NCI-H226 (cell line): ENCODE results near the gene GMPR2.

ENCODE experiments used
- DNase-seq: peaks from one replicate; pipeline ENCODE4 v3.0.0-alpha.2; 2015

GMPR2 gene

GRCh38 chr14:24254630-24255392 is 22.1 kb downstream of the GMPR2 start:
- DNase-seq: no peak

DNA sequence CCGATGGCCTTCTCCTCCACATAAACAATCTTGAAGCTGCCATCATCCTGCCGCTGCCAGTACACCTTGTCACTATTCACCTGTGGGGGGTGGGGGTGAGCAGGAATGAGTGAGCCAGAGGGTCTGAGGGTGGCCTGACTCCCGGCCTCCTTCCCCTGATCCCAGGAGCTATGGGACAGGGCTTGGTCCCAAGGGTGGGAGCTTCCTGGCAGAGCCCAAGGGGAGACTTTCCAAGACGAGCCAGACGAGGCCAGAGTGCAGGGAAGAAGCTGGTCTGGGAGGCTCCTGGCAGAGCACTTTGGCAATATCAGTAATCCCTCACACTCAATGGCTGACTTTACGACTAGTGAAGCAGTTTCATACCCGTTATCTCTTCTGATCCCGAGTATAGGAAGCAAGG is 22.7 kb downstream of the GMPR2 start:
- no peak for DNase-seq

GRCh38 chr14:24255931-24256711 is 23.4 kb downstream of the GMPR2 start:
- no peak for DNase-seq

GRCh38 chr14:24256960-24257359 is 24.2 kb downstream of the GMPR2 start:
- no peak for DNase-seq

- DNase-seq: no peak
These were observed 25.4 kb downstream of the GMPR2 start for GRCh38 chr14:24258119-24258518.

DNA sequence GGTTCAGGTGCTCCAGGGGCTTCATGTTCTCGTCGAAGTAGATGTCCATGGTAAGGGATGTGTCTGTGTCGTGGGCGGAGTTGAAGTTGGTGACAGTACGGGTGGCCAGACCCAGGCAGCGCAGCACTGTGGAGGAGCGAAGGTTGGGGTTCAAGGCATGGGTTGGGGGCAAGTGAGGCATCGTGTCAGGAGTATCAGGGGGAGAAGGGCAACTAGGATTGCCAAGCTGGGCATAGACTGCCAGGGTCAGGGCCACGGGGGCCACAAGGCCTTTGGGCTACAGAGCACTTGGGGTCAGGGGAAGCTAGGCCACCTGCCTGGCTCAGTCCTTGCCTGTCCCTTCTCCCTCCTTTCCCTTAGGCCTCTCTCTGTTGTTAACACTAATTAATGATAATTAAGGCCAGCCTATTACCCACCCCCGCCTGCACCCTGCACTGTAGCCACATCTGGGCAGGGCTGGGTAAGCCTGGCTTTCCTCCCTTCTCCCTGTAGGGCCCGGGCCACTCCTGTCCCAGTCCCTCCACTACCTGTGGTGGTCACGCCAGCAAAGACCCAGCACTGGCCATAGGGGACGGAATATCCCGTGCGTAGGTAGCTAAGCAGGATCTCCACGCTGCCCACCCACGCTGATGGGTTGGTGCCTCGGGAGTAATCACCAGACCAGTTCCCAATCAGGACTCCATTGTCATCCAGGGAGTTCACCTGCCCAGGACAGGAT is 26.0 kb downstream of the GMPR2 start:
- DNase-seq: no peak

DNA sequence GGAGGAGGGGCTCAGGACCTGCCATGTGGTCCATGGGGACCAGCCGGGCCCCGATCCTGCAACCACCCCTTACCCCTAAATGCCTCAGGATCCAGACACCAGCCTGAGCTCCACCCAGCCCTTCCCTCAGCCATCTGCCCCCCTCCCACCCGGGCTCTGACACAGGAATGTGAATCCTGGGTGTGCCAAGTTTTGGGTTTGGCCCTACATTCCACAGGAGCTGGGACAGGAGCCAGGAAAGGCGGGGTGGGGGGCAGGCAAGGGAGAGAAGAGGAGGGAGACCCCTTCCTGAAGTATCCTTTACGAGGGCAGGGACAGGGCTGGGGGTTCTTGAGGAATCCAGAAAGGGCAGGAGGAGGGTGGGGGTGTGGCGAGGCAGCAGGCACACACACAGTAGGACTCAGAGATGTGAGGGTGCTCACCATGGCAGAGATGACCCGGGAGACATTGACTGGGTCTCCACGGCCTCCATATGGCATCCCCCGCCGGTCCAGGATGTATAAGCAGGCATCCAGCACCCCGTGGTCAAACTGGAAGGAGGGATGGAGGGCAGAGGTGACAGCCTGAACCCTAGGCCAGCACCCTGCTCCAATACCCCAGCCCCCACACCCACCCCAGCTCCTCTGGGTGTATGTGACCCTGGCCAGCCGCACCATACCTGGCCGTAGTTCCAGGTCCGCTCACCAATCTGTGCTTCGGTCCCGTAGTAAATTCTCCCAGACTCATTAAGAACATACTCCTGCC is 26.7 kb downstream of the GMPR2 start:
- peak; percentile 80 for DNase-seq

GRCh38 chr14:24260026-24260779 is 27.5 kb downstream of the GMPR2 start:
- no peak for DNase-seq

GRCh38 chr14:24260780-24261157 is 28.0 kb downstream of the GMPR2 start:
- DNase-seq: no peak

GRCh38 chr14:24261256-24261968 is 28.7 kb downstream of the GMPR2 start:
- DNase-seq: no peak

DNA sequence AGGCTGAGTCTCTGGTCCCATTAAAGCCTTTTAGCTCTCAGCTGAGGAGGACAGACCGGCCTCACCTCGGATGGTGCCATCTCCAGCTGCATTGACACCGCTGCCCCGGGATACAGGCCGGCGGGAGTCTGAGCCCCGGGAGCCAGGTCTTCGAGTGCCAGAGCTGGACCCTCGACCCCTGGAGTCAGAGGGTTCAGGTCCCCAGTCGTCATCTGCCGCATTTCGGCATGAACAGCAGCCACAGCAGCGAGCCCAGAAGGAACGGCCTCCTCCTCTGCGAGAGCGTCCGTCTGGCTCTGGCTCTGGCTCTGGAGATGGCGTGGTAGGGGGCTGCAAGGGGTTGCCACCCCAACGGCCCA is 29.2 kb downstream of the GMPR2 start:
- DNase-seq: no peak

DNA sequence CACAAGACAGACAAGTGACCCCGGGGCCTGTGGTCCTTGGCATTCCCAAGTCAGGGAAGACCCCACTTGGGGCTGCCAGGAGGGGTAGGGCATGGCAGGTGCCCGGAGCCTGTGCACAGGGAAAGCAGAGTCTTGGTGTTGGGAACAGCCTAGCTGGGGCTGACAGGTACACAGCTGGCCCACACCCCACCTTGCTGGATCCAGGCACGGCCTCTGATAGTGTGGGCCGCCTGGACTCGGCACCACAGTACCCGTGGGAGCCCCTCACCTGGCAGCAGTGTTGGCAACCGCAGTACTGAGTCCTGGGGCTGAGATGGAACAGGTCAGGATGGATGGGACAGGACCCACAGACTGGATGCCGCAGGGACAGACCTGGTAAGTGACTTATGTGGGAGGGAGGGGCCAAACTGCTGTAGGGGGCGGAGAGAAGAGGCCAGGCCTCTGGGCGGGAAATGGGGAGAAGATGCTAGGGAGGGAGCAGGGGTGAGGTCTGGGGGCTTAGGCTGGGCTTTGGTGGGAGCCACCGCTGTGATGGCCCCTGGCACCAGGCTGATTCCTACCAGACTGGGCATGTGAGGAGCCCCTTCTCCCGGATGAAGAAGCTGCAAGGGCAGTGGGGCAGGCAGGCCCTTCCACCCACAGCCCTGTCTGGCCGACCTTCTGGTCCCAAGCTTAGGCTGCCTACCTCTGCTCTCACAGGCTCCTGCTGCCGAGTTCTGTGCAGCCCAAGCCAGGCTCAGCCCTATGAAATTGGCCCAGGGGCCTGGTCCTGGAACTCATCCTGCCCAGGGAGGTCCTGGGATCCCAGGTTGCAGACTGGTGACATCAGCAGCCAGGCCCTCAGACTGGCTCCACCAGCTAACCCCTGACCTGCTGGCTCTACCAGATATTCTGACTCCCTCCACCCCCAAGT is 30.3 kb downstream of the GMPR2 start, which contains the start of gene TGM1:
Gene TGM1, minus strand, starts transcription at position 357 of the 913 bp plus-strand sequence. CDS start 825 bp downstream, outside the sequence.
- no peak for DNase-seq

DNA sequence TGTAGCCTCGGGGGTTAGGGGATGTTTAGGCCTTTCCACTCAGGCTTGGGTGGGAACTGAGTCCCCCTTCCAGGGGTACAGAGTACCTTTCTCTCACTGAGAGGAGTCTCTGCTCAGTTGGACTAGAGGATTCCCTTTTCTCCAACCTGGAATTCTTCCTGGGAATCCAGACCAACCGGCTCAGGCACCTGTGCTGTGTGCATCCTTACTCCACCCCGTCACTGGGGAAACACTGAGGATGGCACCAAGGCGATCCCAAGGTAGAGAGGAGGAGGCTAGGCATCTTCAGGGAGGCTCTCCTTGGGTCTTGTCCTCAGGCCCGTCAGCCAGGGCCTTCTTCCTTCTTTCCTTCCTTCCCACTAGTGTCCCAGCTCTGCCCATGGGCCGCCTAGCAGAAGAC is 31.1 kb downstream of the GMPR2 start:
- DNase-seq: no peak

GRCh38 chr14:24264298-24264697 is 31.6 kb downstream of the GMPR2 start:
- peak; percentile 31 for DNase-seq

GRCh38 chr14:24266344-24267244 is 33.9 kb downstream of the GMPR2 start:
- no peak for DNase-seq

GRCh38 chr14:24267516-24267915 is 34.8 kb downstream of the GMPR2 start:
- no peak for DNase-seq

DNA sequence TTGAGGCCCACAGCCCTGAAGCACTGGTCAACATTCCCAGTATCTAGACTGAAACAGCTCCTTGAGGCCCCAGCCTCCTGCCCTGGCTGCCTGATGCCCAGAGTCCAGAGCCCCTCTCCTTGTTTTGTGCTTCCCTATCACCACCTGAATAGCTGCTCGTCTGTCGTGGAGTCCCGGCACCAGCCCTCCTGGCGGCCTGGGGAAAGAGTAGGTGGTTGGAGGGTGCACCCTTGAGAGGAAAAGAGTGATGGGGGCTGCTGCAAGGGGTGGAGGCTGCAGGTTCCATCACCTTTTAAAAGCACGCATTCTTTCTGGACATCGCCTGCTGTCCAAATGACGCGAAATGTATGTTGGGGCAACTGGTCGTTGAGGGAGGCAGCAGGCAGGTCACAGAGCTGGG is 35.5 kb downstream of the GMPR2 start:
- no peak for DNase-seq

DNA sequence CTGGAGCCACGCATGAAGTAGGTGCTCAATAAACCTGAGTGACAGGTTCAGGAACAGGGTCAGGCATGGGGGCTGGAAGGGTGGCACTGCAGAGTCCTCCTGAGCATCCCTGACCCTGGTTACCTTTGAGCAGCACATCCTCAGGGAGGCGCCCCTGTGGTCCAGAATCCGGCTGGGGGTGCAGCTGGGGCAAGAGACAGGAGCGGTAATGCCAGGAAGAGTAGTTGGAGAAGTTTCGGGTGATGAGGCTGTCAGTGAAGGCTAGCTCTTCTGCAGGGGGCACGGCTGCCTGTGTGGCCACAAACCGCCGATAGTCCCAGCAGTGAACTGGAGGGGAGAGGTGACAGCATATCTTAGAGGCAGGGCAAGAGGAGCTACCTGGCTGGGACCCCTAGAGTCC is 36.6 kb downstream of the GMPR2 start:
- DNase-seq: no peak

GRCh38 chr14:24269910-24270536 is 37.3 kb downstream of the GMPR2 start:
- DNase-seq: no peak
